Activated naive CD4-positive, alpha-beta T cell treated with anti-CD3 and anti-CD28 coated beads for 36 hours (primary cell): ENCODE results near the gene TRERF1. TPM values are rescaled to one million over a fixed set of nuclear protein-coding genes. Genes with fewer than 3 reads are reported as not detected.
"Not testable (repeated sequence)": the region's sequence is repeated elsewhere in the genome, so short reads cannot be mapped to it uniquely, and the experiment has no call there.

Source experiments
- CTCF ChIA-PET: fragments of 350-600 bp; sonication (Branson Sonifier 250); formaldehyde crosslinking; loops from one replicate; lab custom pipeline; 2021; ENCODE audit warnings: antibody characterized with exemption; lab: Charles Lee
- DNase-seq: peaks from one replicate; pipeline ENCODE4 v3.0.0-alpha.2; 2020
- H3K27ac Mint-ChIP-seq: one replicate; pipeline ENCODE4 v1.8.0; 2021; ENCODE audit warnings: mild to moderate bottlenecking, mixed read lengths
- H3K27me3 Mint-ChIP-seq: one replicate; pipeline ENCODE4 v1.8.0; 2021; ENCODE audit warnings: low read depth, mixed read lengths
- H3K36me3 Mint-ChIP-seq: one replicate; pipeline ENCODE4 v1.8.0; 2021; ENCODE audit warnings: low read depth, mixed read lengths
- H3K4me1 Mint-ChIP-seq: one replicate; pipeline ENCODE4 v1.8.0; 2021; ENCODE audit warnings: low read depth, mixed read lengths
- H3K4me3 Mint-ChIP-seq: one replicate; pipeline ENCODE4 v1.8.0; 2021; ENCODE audit warnings: mild to moderate bottlenecking, moderate library complexity, mixed read lengths
- H3K9me3 Mint-ChIP-seq: one replicate; pipeline ENCODE4 v1.8.0; 2021; ENCODE audit warnings: mixed read lengths
- intact Hi-C: fragments of 100-400 bp; cut with micrococcal nuclease; formaldehyde crosslinking; loops from one replicate; pipeline ENCODE4 v1.15.1; 2023
- total RNA-seq, 2 experiments: library from RNA; stranded (reverse); gene quantifications; one replicate each; pipeline ENCODE4 v1.2.3, GENCODE V29; 2021

Gene TRERF1
- total RNA-seq, 2 experiments from 2014 or later: 6.7 to 6.9 TPM

- peaks cover 35% of the 10 kb centered on the region for H3K4me1 Mint-ChIP-seq
Measured at GRCh38 chr6:42216495-42216894, 235.2 kb downstream of the TRERF1 start.

GRCh38 chr6:42212442-42212841 is 239.3 kb downstream of the TRERF1 start:
- Mint-ChIP-seq H3K9me3 (no peaks in the 10 kb centered on the region), H3K27me3 (no peaks in the 10 kb centered on the region), H3K27ac (no peak overlapping the region), H3K4me1 (peaks cover 30% of the 10 kb centered on the region), H3K36me3 (peaks cover 24% of the 10 kb centered on the region), H3K4me3 (no peak overlapping the region)
- CTCF ChIA-PET: interaction anchor here (0.6 to 6.3 kb wide), 4 partner anchors 14 to 425 kb away, joined by 3 to 49 read pairs (median 4); partner anchors contain the start of gene TOMM6
- DNase-seq: no peak
- intact Hi-C loops: no loop called here

More at GRCh38 chr6:42216495-42216894, 235.2 kb downstream of the TRERF1 start:
- H3K4me3 Mint-ChIP-seq: peak overlapping the region; percentile 58
- not testable (repeated sequence) for H3K36me3 Mint-ChIP-seq, H3K27me3 Mint-ChIP-seq, H3K9me3 Mint-ChIP-seq, DNase-seq, H3K27ac Mint-ChIP-seq
- CTCF ChIA-PET: interaction anchor here (1.0 to 6.3 kb wide), 3 partner anchors 175 to 429 kb away, joined by 4 to 49 read pairs (median 6); partner anchors contain the start of gene TOMM6
- intact Hi-C loops: loop anchor here (2.0 to 5.0 kb wide), 6 partner anchors 39 to 676 kb away; partner anchors contain the start of genes RPL7L1, TOMM6 and TRERF1

GRCh38 chr6:42211726-42212125 is 240.0 kb downstream of the TRERF1 start:
- peaks cover 23% of the 10 kb centered on the region for H3K36me3 Mint-ChIP-seq
- no peak overlapping the region for H3K27ac Mint-ChIP-seq
- H3K9me3 Mint-ChIP-seq: no peaks in the 10 kb centered on the region
- CTCF ChIA-PET: interaction anchor here (0.6 to 6.3 kb wide), 2 partner anchors 335 to 353 kb away, joined by 3 to 49 read pairs; no protein-coding TSS in a partner anchor
- intact Hi-C loops: no loop called here
- H3K27me3 Mint-ChIP-seq: no peaks in the 10 kb centered on the region
- DNase-seq: no peak
- no peak overlapping the region for H3K4me3 Mint-ChIP-seq
- peaks cover 27% of the 10 kb centered on the region for H3K4me1 Mint-ChIP-seq

- no peaks in the 10 kb centered on the region for H3K27me3 Mint-ChIP-seq
- H3K9me3 Mint-ChIP-seq: no peaks in the 10 kb centered on the region
- no peak overlapping the region for H3K27ac Mint-ChIP-seq
- peaks cover 15% of the 10 kb centered on the region for H3K4me1 Mint-ChIP-seq
- intact Hi-C loops: no loop called here
- DNase-seq: no peak
- CTCF ChIA-PET: no interaction called here
- H3K36me3 Mint-ChIP-seq: peaks cover 25% of the 10 kb centered on the region
- no peak overlapping the region for H3K4me3 Mint-ChIP-seq
Measured at GRCh38 chr6:42210551-42210950, 241.2 kb downstream of the TRERF1 start.

GRCh38 chr6:42207559-42207958 is 244.2 kb downstream of the TRERF1 start:
- CTCF ChIA-PET, intact Hi-C loops: not testable (repeated sequence)
- H3K36me3 Mint-ChIP-seq: peaks cover 28% of the 10 kb centered on the region

GRCh38 chr6:42204768-42205282 is 246.9 kb downstream of the TRERF1 start:
- H3K27me3 Mint-ChIP-seq: no peaks in the 10 kb centered on the region
- H3K4me3 Mint-ChIP-seq: no peak overlapping the region
- H3K27ac Mint-ChIP-seq: no peak overlapping the region
- intact Hi-C loops: no loop called here
- peaks cover 3% of the 10 kb centered on the region for H3K9me3 Mint-ChIP-seq
- DNase-seq: no peak
- peaks cover 7% of the 10 kb centered on the region for H3K4me1 Mint-ChIP-seq
- peaks cover 34% of the 10 kb centered on the region for H3K36me3 Mint-ChIP-seq
- CTCF ChIA-PET: interaction anchor here (0.6 to 1.0 kb wide), 4 partner anchors 10 to 100 kb away, joined by 3 to 5 read pairs (median 4); no protein-coding TSS in a partner anchor

More at GRCh38 chr6:42207559-42207958, 244.2 kb downstream of the TRERF1 start:
- H3K4me3 Mint-ChIP-seq, H3K4me1 Mint-ChIP-seq, DNase-seq, H3K27me3 Mint-ChIP-seq, H3K9me3 Mint-ChIP-seq, H3K27ac Mint-ChIP-seq: not testable (repeated sequence)

- no peak for DNase-seq
- intact Hi-C loops: no loop called here
- H3K27ac Mint-ChIP-seq: no peak overlapping the region
- CTCF ChIA-PET: interaction anchor here (1.5 to 2.6 kb wide), 2 partner anchors 11 to 13 kb away, joined by 4 to 17 read pairs; no protein-coding TSS in a partner anchor
- no peak overlapping the region for H3K4me3 Mint-ChIP-seq
- peaks cover 3% of the 10 kb centered on the region for H3K9me3 Mint-ChIP-seq
- no peaks in the 10 kb centered on the region for H3K27me3 Mint-ChIP-seq
- H3K36me3 Mint-ChIP-seq: peaks cover 34% of the 10 kb centered on the region
- peaks cover 3% of the 10 kb centered on the region for H3K4me1 Mint-ChIP-seq
Measured at GRCh38 chr6:42203183-42203582, 248.5 kb downstream of the TRERF1 start.

GRCh38 chr6:42202131-42202915 is 249.4 kb downstream of the TRERF1 start:
- H3K4me3 Mint-ChIP-seq, DNase-seq, H3K27ac Mint-ChIP-seq, H3K4me1 Mint-ChIP-seq, H3K27me3 Mint-ChIP-seq, intact Hi-C loops, H3K9me3 Mint-ChIP-seq: not testable (repeated sequence)
- peaks cover 27% of the 10 kb centered on the region for H3K36me3 Mint-ChIP-seq
- CTCF ChIA-PET: interaction anchor here (0.7 to 2.6 kb wide), 4 partner anchors 12 to 615 kb away, joined by 3 to 17 read pairs (median 4); no protein-coding TSS in a partner anchor

GRCh38 chr6:42201382-42201781 is 250.3 kb downstream of the TRERF1 start:
- Mint-ChIP-seq H3K27ac (no peak overlapping the region), H3K4me3 (no peak overlapping the region), H3K36me3 (peaks cover 27% of the 10 kb centered on the region), H3K9me3 (peaks cover 3% of the 10 kb centered on the region), H3K4me1 (no peaks in the 10 kb centered on the region), H3K27me3 (no peaks in the 10 kb centered on the region)
- no peak for DNase-seq
- intact Hi-C loops: no loop called here
- CTCF ChIA-PET: interaction anchor here (0.8 to 2.6 kb wide), 2 partner anchors 13 to 14 kb away, joined by 3 to 17 read pairs; no protein-coding TSS in a partner anchor

- H3K4me3 Mint-ChIP-seq: no peak overlapping the region
- peaks cover 3% of the 10 kb centered on the region for H3K9me3 Mint-ChIP-seq
- no peaks in the 10 kb centered on the region for H3K4me1 Mint-ChIP-seq
- H3K27ac Mint-ChIP-seq: no peak overlapping the region
- intact Hi-C loops: no loop called here
- CTCF ChIA-PET: interaction anchor here (1.4 kb wide), 1 partner anchor 14 kb away, joined by 3 read pairs; no protein-coding TSS in a partner anchor
- no peaks in the 10 kb centered on the region for H3K27me3 Mint-ChIP-seq
- H3K36me3 Mint-ChIP-seq: peaks cover 21% of the 10 kb centered on the region
- DNase-seq: no peak
Measured at GRCh38 chr6:42200035-42200434, 251.7 kb downstream of the TRERF1 start.

GRCh38 chr6:42199106-42199981 is 252.4 kb downstream of the TRERF1 start:
- CTCF ChIA-PET: interaction anchor here (1.4 kb wide), 1 partner anchor 15 kb away, joined by 3 read pairs; no protein-coding TSS in a partner anchor
- no peak for DNase-seq
- intact Hi-C loops: no loop called here
- Mint-ChIP-seq H3K27me3 (no peaks in the 10 kb centered on the region), H3K36me3 (peaks cover 21% of the 10 kb centered on the region), H3K4me3 (no peak overlapping the region), H3K9me3 (peaks cover 3% of the 10 kb centered on the region), H3K27ac (no peak overlapping the region), H3K4me1 (no peaks in the 10 kb centered on the region)
